K562 (cell line): ENCODE data around the gene PFDN2. TPM values are rescaled to one million over a fixed set of nuclear protein-coding genes. Genes with fewer than 3 reads are reported as not detected.

Source experiments
- CCNT2 ChIP-seq: IDR thresholded peaks from 2 replicates; pipeline ENCODE4 v1.6.1; 2011; ENCODE audit warnings: borderline replicate concordance, low read depth, mild to moderate bottlenecking, moderate library complexity, mixed read lengths, low read length; ENCODE audit not compliant: insufficient read length; ENCODE audit errors: extremely low read depth
- MAZ ChIP-seq, 2 experiments: fragments of 450-650 bp in 1 of 2; sonication (generic) in 1 of 2; formaldehyde crosslinking; IDR thresholded peaks in 1 of 2; conservative IDR thresholded peaks in 1 of 2; 2 replicates each; pipeline versions ENCODE4 v1.4.0 to v1.5.0; 2020; ENCODE audit warnings: mild to moderate bottlenecking in 1 of 2, missing genetic modification reagents in 1 of 2
- NELFE ChIP-seq: IDR thresholded peaks from 2 replicates; pipeline ENCODE4 v1.6.1; 2011; ENCODE audit warnings: mild to moderate bottlenecking; ENCODE audit not compliant: insufficient read depth, insufficient read length
- PHB ChIP-seq: fragments of 250-450 bp; sonication (Bioruptor Pico); IDR thresholded peaks from 2 replicates; pipeline ENCODE4 v1.5.0; 2021
- RHOXF2B ChIP-seq: fragments of 250-450 bp; sonication (Bioruptor Pico); conservative IDR thresholded peaks from 2 replicates; pipeline ENCODE4 v1.5.1; 2021
- SRSF7 ChIP-seq: fragments of 200-400 bp; formaldehyde crosslinking; optimal IDR thresholded peaks from 2 replicates; pipeline ENCODE3; 2017; ENCODE audit warnings: mild to moderate bottlenecking, low read depth, low read length
- TCF7 ChIP-seq: sonication (generic); IDR thresholded peaks from 2 replicates; pipeline ENCODE4 v1.6.1; 2016; ENCODE audit warnings: antibody characterized with exemption, borderline replicate concordance
- ZNF583 ChIP-seq: fragments of 250-450 bp; sonication (Bioruptor Pico); IDR thresholded peaks from 2 replicates; pipeline ENCODE4 v1.4.0; 2020
- ZNF586 ChIP-seq: fragments of 450-650 bp; formaldehyde crosslinking; conservative IDR thresholded peaks from 2 replicates; pipeline ENCODE4 v1.4.0; 2020; ENCODE audit warnings: mild to moderate bottlenecking, moderate library complexity
- polyA plus RNA-seq, 8 experiments: library from polyadenylated mRNA; depleted of rRNA in 4 of 8; stranded (reverse) in 5 of 8; unstranded in 3 of 8; fragments of >200 nt; fragmentation: Nextera tagmentation in 2 of 8; fragmentation: Illumina TruSeq in 1 of 8; extraction: Ambion mirVana in 2 of 8; extraction: Trizol in 1 of 8; gene quantifications; 2 replicates each; pipeline versions ENCODE4 v1.2.1 to v1.2.3, GENCODE V29; 2011 to 2014; ENCODE audit warnings: inconsistent platforms in 1 of 8, missing spikeins in 1 of 8
- total RNA-seq, 7 experiments: library from RNA; depleted of rRNA in 6 of 7; stranded (reverse); fragments of >200 nt in 6 of 7; fragmentation: Illumina TruSeq in 2 of 7; extraction: Trizol in 2 of 7; gene quantifications; 2 replicates each; pipeline versions ENCODE4 v1.2.1 to v1.2.3, GENCODE V29; 2011 to 2021; ENCODE audit warnings: low replicate concordance in 1 of 7
- TF ChIP-seq, protein P1 (sequence below), 2 experiments: fragments of 450-650 bp; formaldehyde crosslinking in 1 of 2; IDR thresholded peaks; 2 replicates each; pipeline versions ENCODE4 v1.4.0 to v1.6.1; 2014 to 2020; ENCODE audit warnings: mild to moderate bottlenecking in 2 of 2, borderline replicate concordance in 1 of 2, low read depth in 1 of 2
- TF ChIP-seq, protein P2 (sequence below): fragments of 250-450 bp; sonication (Bioruptor Pico); IDR thresholded peaks from 2 replicates; pipeline ENCODE4 v1.6.1; 2021; ENCODE audit warnings: mild to moderate bottlenecking
- TF ChIP-seq, protein P3 (sequence below): sonication (generic); formaldehyde crosslinking; IDR thresholded peaks from 2 replicates; pipeline ENCODE4 v1.8.0; 2023; ENCODE audit warnings: mild to moderate bottlenecking, missing genetic modification reagents
- TF ChIP-seq, protein P4 (sequence below): fragments of 150-350 bp; conservative IDR thresholded peaks from 2 replicates; pipeline ENCODE4 v1.6.1; 2014; ENCODE audit warnings: low read length
- TF ChIP-seq, protein P5 (sequence below): sonication (generic); formaldehyde crosslinking; IDR thresholded peaks from 2 replicates; pipeline ENCODE4 v1.8.1; 2023; ENCODE audit warnings: mild to moderate bottlenecking, missing genetic modification reagents, moderate library complexity

PFDN2 gene
- total and polyA plus RNA-seq, 9 of the 15 experiments (the other 6 are each of a cell fraction or from before 2014, with no cell fraction given), result 50.2 to 361 (median 144) TPM

DNA sequence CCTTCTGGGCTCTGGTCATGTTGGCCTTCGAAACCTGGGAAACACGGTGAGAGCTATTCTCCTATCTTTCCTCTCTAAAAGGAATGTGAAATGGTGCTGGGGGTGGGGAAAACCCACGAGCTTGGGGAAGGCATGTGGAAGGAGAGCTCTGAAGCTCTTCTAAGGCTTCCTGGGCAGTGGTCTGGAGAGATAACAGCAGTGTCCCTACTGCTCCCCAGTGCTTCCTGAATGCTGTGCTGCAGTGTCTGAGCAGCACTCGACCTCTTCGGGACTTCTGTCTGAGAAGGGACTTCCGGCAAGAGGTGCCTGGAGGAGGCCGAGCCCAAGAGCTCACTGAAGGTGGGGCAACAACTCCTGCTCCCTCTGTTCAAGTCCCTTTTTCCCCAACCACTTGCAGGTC is 44.2 kb upstream of the PFDN2 start (continued):
- TF ChIP-seq, protein P1, sequence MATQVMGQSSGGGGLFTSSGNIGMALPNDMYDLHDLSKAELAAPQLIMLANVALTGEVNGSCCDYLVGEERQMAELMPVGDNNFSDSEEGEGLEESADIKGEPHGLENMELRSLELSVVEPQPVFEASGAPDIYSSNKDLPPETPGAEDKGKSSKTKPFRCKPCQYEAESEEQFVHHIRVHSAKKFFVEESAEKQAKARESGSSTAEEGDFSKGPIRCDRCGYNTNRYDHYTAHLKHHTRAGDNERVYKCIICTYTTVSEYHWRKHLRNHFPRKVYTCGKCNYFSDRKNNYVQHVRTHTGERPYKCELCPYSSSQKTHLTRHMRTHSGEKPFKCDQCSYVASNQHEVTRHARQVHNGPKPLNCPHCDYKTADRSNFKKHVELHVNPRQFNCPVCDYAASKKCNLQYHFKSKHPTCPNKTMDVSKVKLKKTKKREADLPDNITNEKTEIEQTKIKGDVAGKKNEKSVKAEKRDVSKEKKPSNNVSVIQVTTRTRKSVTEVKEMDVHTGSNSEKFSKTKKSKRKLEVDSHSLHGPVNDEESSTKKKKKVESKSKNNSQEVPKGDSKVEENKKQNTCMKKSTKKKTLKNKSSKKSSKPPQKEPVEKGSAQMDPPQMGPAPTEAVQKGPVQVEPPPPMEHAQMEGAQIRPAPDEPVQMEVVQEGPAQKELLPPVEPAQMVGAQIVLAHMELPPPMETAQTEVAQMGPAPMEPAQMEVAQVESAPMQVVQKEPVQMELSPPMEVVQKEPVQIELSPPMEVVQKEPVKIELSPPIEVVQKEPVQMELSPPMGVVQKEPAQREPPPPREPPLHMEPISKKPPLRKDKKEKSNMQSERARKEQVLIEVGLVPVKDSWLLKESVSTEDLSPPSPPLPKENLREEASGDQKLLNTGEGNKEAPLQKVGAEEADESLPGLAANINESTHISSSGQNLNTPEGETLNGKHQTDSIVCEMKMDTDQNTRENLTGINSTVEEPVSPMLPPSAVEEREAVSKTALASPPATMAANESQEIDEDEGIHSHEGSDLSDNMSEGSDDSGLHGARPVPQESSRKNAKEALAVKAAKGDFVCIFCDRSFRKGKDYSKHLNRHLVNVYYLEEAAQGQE (IDR thresholded peaks at IDR 0.05; ENCODE audit: borderline replicate concordance), result no peak
- TF ChIP-seq, protein P1 (CRISPR knock-in tag; IDR thresholded peaks at IDR 0.05; ENCODE audit: low read depth), result no peak
- no peak for TF ChIP-seq MAZ (CRISPR knock-in tag; conservative IDR thresholded peaks at IDR 0.05 in 1 of 2, IDR thresholded peaks at IDR 0.05 in 1 of 2)
- no peak for TF ChIP-seq ZNF586 (CRISPR knock-in tag)
- no peak for TF ChIP-seq RHOXF2B (CRISPR knock-in tag)
- TF ChIP-seq, protein P2, sequence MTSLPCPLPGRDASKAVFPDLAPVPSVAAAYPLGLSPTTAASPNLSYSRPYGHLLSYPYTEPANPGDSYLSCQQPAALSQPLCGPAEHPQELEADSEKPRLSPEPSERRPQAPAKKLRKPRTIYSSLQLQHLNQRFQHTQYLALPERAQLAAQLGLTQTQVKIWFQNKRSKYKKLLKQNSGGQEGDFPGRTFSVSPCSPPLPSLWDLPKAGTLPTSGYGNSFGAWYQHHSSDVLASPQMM, result no peak
- no peak for TF ChIP-seq SRSF7
- TF ChIP-seq NELFE, result no peak
- no peak for TF ChIP-seq TCF7
- 0 out of 2 replicates have a peak, but pooled peaks have one; percentile 28 for TF ChIP-seq ZNF583
- no peak for TF ChIP-seq PHB (CRISPR knock-in tag)
- no peak for TF ChIP-seq CCNT2
- TF ChIP-seq, protein P3, sequence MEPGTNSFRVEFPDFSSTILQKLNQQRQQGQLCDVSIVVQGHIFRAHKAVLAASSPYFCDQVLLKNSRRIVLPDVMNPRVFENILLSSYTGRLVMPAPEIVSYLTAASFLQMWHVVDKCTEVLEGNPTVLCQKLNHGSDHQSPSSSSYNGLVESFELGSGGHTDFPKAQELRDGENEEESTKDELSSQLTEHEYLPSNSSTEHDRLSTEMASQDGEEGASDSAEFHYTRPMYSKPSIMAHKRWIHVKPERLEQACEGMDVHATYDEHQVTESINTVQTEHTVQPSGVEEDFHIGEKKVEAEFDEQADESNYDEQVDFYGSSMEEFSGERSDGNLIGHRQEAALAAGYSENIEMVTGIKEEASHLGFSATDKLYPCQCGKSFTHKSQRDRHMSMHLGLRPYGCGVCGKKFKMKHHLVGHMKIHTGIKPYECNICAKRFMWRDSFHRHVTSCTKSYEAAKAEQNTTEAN (CRISPR knock-in tag), result no peak
- TF ChIP-seq, protein P4, sequence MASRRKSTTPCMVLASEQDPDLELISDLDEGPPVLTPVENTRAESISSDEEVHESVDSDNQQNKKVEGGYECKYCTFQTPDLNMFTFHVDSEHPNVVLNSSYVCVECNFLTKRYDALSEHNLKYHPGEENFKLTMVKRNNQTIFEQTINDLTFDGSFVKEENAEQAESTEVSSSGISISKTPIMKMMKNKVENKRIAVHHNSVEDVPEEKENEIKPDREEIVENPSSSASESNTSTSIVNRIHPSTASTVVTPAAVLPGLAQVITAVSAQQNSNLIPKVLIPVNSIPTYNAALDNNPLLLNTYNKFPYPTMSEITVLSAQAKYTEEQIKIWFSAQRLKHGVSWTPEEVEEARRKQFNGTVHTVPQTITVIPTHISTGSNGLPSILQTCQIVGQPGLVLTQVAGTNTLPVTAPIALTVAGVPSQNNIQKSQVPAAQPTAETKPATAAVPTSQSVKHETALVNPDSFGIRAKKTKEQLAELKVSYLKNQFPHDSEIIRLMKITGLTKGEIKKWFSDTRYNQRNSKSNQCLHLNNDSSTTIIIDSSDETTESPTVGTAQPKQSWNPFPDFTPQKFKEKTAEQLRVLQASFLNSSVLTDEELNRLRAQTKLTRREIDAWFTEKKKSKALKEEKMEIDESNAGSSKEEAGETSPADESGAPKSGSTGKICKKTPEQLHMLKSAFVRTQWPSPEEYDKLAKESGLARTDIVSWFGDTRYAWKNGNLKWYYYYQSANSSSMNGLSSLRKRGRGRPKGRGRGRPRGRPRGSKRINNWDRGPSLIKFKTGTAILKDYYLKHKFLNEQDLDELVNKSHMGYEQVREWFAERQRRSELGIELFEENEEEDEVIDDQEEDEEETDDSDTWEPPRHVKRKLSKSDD, result no peak
- TF ChIP-seq, protein P5, sequence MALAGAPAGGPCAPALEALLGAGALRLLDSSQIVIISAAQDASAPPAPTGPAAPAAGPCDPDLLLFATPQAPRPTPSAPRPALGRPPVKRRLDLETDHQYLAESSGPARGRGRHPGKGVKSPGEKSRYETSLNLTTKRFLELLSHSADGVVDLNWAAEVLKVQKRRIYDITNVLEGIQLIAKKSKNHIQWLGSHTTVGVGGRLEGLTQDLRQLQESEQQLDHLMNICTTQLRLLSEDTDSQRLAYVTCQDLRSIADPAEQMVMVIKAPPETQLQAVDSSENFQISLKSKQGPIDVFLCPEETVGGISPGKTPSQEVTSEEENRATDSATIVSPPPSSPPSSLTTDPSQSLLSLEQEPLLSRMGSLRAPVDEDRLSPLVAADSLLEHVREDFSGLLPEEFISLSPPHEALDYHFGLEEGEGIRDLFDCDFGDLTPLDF (CRISPR knock-in tag), result no peak
